ENCODE data around the gene C2orf78. TPM values are rescaled to one million over a fixed set of nuclear protein-coding genes. Genes with fewer than 3 reads are reported as not detected.
A peak's percentile ranks its signal among the peaks of the same experiment; 100 is the strongest.
"Not testable (repeated sequence)": the region's sequence is repeated elsewhere in the genome, so short reads cannot be mapped to it uniquely, and the experiment has no call there.

The C2orf78 gene
- total RNA-seq, 1 donor from 2014 or later = not detected

DNA sequence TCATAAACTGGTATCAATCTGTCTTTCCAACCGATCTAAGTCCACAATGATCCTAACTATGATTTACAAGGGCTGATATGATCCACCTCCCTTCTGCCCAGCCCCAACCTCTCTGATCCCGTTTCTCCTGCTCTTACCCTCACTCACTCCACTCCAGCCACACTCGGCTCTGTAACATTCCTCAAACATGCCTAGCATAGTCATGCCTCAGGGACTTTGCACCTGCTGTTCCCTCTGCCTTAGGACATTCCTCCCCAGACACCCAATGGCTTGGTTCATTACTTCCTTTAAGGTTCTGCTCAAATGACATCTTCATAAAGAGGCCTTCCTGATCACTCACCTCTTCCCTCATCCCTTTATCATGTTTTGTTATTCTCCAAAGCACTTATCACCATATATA, 13.3 kb upstream of the C2orf78 start:
- H3K36me3 ChIP-seq = peaks cover 0 to 70% of the 10 kb centered on the region in 2 donors
- intact Hi-C loops (cut with DNase I) = no loop called here

DNA sequence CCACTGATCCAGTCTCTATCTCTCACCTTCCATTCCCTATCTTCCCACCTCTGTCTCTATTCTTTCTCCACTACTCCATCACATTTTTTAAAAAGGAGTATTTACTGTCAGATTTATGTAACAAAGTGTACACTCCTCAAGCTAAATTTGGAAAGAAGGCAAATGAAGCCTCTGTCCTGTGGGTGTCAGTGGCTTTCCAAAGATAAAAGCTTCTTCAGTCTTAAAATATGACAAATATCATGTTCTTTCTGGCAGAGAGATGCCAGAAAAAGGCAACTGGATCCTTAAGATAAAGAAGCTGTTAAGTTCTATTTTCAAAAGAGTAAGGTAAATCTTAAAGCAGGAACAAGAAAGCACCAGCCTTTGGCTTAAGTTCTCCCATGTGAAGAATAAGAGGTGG, 11.2 kb upstream of the C2orf78 start:
- H3K27ac ChIP-seq = no peak overlapping the region
- no peaks in the 10 kb centered on the region for H3K27me3 ChIP-seq
- H3K9me3 ChIP-seq = no peaks in the 10 kb centered on the region
- no peak overlapping the region for H3K4me3 ChIP-seq
- peaks cover 0 to 54% of the 10 kb centered on the region in 2 donors for H3K36me3 ChIP-seq
- no peak for TF ChIP-seq POLR2AphosphoS5 (IDR thresholded peaks at IDR 0.05; ENCODE audit: insufficient read depth in 1 of 2, low read depth in 1 of 2)
- peaks cover 14% of the 10 kb centered on the region for H3K4me1 ChIP-seq
- intact Hi-C loops (cut with DNase I) = no loop called here
- DNase-seq (ENCODE audit: extremely low spot score in 2 of 2) = no peak

More for the DNA sequence above, 13.3 kb upstream of the C2orf78 start:
- no peak overlapping the region for H3K27ac ChIP-seq
- DNase-seq (ENCODE audit: extremely low spot score in 2 of 2) = no peak
- H3K4me1 ChIP-seq = no peaks in the 10 kb centered on the region
- H3K4me3 ChIP-seq = no peak overlapping the region
- H3K9me3 ChIP-seq = no peaks in the 10 kb centered on the region
- H3K27me3 ChIP-seq = no peaks in the 10 kb centered on the region
- TF ChIP-seq POLR2A (IDR thresholded peaks at IDR 0.05) = no peak
- TF ChIP-seq, protein P1, sequence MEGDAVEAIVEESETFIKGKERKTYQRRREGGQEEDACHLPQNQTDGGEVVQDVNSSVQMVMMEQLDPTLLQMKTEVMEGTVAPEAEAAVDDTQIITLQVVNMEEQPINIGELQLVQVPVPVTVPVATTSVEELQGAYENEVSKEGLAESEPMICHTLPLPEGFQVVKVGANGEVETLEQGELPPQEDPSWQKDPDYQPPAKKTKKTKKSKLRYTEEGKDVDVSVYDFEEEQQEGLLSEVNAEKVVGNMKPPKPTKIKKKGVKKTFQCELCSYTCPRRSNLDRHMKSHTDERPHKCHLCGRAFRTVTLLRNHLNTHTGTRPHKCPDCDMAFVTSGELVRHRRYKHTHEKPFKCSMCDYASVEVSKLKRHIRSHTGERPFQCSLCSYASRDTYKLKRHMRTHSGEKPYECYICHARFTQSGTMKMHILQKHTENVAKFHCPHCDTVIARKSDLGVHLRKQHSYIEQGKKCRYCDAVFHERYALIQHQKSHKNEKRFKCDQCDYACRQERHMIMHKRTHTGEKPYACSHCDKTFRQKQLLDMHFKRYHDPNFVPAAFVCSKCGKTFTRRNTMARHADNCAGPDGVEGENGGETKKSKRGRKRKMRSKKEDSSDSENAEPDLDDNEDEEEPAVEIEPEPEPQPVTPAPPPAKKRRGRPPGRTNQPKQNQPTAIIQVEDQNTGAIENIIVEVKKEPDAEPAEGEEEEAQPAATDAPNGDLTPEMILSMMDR (IDR thresholded peaks at IDR 0.05) = no peak
- TF ChIP-seq POLR2AphosphoS5 (IDR thresholded peaks at IDR 0.05; ENCODE audit: insufficient read depth in 1 of 2, low read depth in 1 of 2) = no peak

DNA sequence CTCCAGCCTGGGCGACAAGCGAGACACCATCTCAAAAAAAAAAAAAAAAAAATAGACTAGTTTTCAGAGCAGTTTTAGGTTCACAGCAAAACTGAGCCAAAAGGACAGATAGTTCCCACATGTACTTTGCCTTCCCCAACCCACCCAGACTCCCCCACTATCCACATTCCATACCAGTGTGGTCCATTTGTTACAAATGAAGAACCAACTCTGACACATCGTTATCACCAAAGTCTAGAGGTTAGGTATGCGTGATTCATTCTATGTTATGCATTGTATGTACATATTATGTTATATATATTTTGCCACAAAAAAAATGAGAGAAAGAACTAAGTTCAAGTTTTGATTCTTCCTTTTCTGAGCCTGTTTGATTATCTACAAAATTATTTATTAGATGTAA, 7.6 kb upstream of the C2orf78 start:
- H3K27me3 ChIP-seq = no peaks in the 10 kb centered on the region

DNA sequence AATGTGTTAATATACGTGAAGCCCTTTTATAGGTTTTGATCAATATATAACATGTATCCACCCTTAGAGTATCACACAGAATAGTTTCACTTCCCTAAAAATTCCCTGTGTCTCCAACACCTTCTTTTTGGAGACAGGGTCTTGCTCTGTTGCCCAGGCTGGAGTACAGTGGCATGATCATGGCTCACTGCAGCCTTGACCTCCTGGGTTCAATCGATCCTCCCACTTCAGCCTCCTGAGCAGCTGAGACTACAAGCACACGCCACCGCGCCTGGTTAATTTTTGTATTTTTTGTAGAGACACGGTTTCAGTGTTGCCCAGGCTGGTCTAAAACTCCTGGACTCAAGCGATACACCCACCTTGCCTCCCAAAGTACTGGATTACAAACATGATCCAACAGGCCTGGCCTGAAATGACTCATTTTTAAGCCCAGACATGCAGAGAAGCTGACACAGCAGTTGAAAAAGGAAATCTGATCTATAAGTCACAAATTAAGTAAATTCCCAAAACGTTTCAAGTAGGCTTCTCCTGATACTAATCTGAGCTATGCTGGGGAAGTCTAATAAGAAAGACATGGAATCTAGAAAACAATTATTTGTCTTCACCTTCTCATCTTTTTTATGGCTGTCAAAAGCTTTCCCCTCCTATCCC, 7.0 kb upstream of the C2orf78 start:
- DNase-seq (ENCODE audit: extremely low spot score in 2 of 2) = no peak
- no peaks in the 10 kb centered on the region for H3K9me3 ChIP-seq
- intact Hi-C loops (cut with DNase I) = no loop called here
- no peak overlapping the region for H3K27ac ChIP-seq
- TF ChIP-seq POLR2A (IDR thresholded peaks at IDR 0.05) (no peak), POLR2AphosphoS5 (IDR thresholded peaks at IDR 0.05; ENCODE audit: insufficient read depth in 1 of 2, low read depth in 1 of 2) (no peak)
- TF ChIP-seq, protein P1 (IDR thresholded peaks at IDR 0.05) = no peak
- H3K4me1 ChIP-seq = peaks cover 27% of the 10 kb centered on the region
- peaks cover 0 to 36% of the 10 kb centered on the region in 2 donors for H3K36me3 ChIP-seq
- H3K27me3 ChIP-seq = no peaks in the 10 kb centered on the region
- H3K4me3 ChIP-seq = no peak overlapping the region

More for the DNA sequence above, 7.6 kb upstream of the C2orf78 start:
- no peak for DNase-seq (ENCODE audit: extremely low spot score in 2 of 2)
- intact Hi-C loops (cut with DNase I) = no loop called here
- H3K36me3 ChIP-seq = peaks cover 0 to 40% of the 10 kb centered on the region in 2 donors
- H3K9me3 ChIP-seq = no peaks in the 10 kb centered on the region
- peaks cover 27% of the 10 kb centered on the region for H3K4me1 ChIP-seq
- no peak overlapping the region for H3K27ac ChIP-seq
- TF ChIP-seq POLR2A (IDR thresholded peaks at IDR 0.05) (no peak), POLR2AphosphoS5 (IDR thresholded peaks at IDR 0.05; ENCODE audit: insufficient read depth in 1 of 2, low read depth in 1 of 2) (no peak)
- TF ChIP-seq, protein P1 (IDR thresholded peaks at IDR 0.05) = no peak
- H3K4me3 ChIP-seq = no peak overlapping the region

DNA sequence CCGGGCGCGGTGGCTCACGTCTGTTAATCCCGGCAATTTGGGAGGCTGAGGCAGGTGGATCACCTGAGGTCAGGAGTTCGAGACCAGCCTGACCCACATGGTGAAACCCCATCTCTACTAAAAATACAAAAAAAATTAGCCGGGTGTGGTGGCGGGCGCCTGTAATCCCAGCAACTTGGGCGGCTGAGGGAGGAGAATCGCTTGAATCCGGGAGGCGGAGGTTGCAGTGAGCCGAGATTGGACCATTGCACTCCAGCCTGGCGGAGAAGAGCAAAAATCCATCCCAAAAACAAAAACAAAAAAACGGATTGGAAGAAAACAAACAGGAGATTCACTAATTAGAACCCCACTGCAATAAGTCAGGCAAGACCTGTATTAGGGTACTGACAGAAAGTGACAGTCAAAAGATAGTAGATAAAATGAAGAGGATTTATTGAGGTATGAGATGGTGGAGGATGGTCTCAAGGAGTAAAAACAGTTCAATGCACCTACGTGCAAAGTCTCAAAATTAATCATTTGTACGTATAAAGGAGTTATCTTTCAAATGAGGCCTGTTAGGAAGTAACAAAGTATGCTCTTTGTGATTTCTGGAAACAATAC, 5.0 kb upstream of the C2orf78 start:
- Histone ChIP-seq H3K36me3 (peaks cover 0 to 17% of the 10 kb centered on the region in 2 donors), H3K4me3 (peak overlapping the region; percentile 77 to 90), H3K27ac (peak overlapping the region; percentile 95), H3K4me1 (peaks cover 27% of the 10 kb centered on the region)
- H3K27me3 ChIP-seq; H3K9me3 ChIP-seq; intact Hi-C loops (cut with DNase I); DNase-seq (ENCODE audit: extremely low spot score in 2 of 2): not testable (repeated sequence)

Measured in vagina (tissue), 2 donors.